Measurements from ENCODE around the gene TOGARAM2.

- TF ChIP-seq EP300 (IDR thresholded peaks at IDR 0.05; ENCODE audit: borderline replicate concordance) (no peak), NFIC (IDR thresholded peaks at IDR 0.05) (no peak), MAX (IDR thresholded peaks at IDR 0.05) (no peak), USF1 (IDR thresholded peaks at IDR 0.05) (no peak), CREB1 (IDR thresholded peaks at IDR 0.05; ENCODE audit: low read depth) (no peak), REST (IDR thresholded peaks at IDR 0.05; ENCODE audit: low read depth) (no peak), ZBTB7A (IDR thresholded peaks at IDR 0.05; ENCODE audit: low read depth) (no peak), TAF1 (IDR thresholded peaks at IDR 0.05; ENCODE audit: low read depth) (no peak), TCF12 (IDR thresholded peaks at IDR 0.05; ENCODE audit: low read depth) (no peak), EGR1 (IDR thresholded peaks at IDR 0.05) (no peak), FOXM1 (IDR thresholded peaks at IDR 0.05; ENCODE audit: borderline replicate concordance, low read depth) (no peak), RAD21 (IDR thresholded peaks at IDR 0.05; ENCODE audit: low read depth) (no peak), CEBPB (IDR thresholded peaks at IDR 0.05) (no peak), TEAD4 (IDR thresholded peaks at IDR 0.05) (no peak)
These were observed 10.4 kb downstream of the TOGARAM2 start for GRCh38 chr2:28991460-28991859.
